Middle frontal gyrus (tissue), 1 donor: ENCODE results near the gene CBLN1.

Experiments
- DNase-seq: peaks from one replicate; pipeline ENCODE4 v3.0.0-alpha.2; 2015; ENCODE audit warnings: low spot score; ENCODE audit errors: extremely low spot score

Gene CBLN1

DNA sequence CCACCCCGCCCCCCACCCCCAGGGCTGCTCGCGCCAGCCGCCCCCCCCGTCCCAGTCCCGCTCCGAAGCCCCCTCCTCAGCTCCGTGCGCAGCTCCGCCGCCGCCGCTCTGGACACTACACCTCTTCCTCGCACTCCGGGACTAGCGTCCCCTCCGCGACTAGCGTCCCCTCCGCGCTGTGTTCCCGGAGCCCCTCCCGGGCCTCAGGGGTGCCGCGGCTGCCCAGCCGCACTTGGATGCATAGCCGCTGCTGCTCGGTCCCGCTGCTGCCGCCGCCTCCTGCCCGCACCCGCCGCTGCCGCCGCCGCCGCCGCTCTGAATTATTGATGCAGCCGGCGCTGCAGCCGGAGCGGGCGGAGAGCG, at the start of gene CBLN1:
TSS of gene CBLN1 (minus strand) at position 359 of the 363 bp plus-strand sequence. CDS start 373 bp downstream, outside the sequence.
- DNase-seq: no peak

DNA sequence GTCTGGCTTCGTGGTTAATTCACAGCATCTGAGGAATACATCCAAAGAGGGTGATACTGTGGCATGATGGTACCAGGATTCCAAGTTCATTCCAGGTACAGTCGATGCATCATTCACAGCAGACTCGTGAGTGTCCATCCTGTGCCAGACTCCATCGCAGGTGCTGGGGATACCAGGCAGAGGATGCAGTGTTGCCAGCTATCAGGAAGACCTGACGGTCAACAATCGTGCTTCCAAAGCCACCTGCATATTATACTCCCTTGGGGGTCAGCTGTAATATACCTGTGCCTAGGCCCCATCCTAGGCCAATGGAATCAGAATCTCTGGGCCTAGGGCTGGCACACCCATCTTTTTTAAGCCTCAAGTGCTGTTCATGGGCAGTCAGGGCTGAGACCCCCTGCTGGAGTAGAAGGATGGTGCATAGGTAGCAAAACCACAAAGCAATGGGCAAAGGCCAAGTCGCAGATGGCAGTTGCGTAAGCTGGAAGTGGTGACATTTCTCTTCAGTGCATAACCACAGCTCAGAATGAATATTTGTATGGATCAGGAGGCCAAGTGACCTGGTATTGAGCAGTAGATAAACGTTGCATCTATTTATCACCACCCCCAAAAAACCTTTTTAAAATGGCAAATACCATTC, 49.0 kb upstream of the CBLN1 start:
- no peak for DNase-seq

DNA sequence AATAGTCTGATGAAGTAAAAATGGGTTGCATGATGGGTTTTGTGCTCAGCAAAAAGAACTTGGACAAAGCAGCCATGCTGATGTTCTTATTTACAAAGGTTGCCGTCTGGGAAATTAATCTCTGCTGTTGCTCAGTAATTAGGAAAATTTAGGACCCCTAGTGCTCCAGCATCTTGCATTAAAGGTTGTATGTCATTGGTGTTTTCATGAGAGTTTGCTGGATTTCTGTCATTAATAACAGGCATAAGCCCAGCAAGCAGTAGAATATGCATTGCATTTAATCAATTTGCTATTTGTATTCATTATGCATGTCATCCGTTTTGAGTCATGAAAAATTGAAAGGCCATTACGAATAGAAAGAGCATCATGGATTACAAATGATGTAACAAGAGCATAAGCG, 46.7 kb upstream of the CBLN1 start:
- DNase-seq: no peak

DNA sequence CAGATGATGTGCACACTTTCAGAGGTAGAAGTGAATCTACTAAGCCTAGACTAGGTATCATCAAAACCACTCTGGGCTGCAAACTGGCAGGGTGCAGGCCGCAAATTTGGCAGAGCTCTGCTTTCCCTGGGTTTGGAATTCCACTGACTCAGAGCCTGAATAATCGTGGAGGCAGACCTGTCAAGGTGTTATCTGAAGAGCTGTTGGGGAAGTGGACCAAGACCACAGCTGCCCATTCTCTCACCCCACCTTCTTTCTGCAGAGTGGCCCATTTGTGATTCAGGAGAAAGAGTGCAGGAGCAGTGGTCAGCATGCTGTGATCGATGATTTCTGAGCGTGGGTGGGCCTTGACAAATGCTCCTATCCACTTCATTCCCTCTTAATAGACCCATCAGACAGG, 45.8 kb upstream of the CBLN1 start:
- no peak for DNase-seq

DNA sequence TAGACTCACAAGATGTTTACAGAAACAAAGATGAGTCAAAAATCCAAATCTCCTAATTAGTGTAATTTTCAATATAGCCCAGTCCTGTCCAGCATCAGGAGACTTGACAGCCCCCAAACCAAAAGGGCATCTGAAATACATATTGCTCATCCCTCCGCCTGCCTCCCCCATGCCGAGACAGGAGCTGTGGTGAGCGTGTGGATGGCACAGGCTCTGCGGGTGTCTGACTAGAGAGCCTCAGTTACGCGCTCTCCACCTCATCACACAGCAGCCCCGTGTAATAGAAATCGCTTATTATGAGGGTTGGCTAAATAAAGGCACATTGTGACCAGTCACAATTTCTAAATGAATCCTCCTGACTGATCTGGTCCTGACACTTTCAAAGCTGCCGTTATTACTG, 43.1 kb upstream of the CBLN1 start:
- no peak for DNase-seq

DNA sequence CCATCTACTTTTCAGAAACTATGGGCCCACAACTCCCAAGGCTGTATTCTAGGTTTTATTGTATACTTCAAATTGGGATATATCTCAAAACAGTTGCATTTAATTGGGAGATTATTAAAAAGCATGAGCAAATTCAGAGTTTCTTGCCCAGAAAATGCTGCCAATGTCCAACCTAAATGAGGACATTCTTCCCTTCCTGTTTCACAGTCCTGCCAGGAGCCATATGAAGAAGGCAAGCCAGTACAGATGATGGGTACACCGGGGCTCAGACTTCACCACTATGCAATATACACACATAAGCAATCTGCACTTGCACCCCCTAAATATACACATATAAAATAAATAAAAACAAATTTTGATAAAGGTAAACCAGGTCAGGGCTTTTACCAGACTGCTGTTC, 34.0 kb upstream of the CBLN1 start:
- no peak for DNase-seq

DNA sequence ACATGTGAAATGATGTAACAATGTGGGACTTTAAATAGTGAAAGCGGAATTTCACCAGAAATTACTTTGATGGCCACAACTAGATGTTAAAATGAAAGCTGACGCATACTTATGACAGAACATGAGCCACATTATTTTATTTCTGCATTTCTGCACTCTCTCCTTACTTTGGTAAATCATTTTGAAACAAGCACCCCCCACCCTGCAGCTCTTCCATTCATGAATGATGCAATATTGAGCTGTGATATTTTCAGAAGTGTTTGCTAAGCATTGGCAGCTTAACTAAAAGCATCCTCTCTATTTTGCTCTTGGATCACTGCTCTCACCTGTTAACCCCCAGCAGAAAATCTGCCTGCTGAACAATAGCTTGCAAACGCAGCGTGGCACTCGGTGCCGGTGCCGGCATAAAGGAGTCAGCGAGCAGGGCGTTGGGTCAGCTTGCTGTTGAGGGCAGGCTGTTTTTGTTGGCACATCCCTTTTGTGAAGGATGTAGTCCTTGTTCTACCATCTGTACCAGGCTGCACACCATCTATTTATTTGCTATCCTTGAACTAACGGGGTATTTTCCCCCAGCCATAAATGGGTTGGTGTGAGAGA, 30.8 kb upstream of the CBLN1 start:
- no peak for DNase-seq

DNA sequence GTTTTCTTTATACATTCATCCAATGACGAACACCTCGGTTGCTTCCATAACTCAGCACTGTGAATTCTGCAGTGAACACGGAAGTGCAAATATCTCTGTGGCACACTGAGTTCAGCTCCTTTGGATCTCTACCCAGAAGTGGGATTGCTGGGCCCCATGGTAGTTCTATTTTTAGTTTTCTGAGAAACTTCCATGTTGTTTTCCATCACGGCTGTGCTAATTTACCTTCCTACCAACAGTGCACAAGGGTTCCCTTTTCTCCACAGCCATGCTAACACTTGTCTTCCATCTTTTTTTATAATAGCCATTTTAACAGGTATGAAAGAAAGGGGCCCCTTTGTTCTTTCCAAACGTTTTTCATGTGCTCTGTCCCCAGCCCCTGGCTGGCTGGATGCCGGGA, 30.2 kb upstream of the CBLN1 start:
- DNase-seq: no peak

DNA sequence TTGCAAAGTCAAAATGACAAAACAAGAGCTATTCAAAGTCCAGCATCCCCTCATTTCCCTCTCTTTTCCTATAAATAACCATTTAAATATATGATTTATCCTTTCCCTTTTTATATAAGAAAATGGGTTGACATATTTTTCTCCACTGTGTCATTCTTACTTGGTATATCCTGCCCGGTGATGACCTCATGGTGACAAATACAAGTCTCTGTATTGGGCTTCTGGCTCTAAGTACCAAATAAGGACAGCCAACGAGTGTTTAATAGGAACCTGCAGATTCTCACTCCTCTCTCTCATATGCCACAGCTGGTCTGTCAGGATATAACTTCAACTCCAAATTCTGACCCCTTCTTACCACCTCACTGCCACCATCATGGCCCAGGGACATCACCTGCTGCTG, 25.5 kb upstream of the CBLN1 start:
- no peak for DNase-seq

DNA sequence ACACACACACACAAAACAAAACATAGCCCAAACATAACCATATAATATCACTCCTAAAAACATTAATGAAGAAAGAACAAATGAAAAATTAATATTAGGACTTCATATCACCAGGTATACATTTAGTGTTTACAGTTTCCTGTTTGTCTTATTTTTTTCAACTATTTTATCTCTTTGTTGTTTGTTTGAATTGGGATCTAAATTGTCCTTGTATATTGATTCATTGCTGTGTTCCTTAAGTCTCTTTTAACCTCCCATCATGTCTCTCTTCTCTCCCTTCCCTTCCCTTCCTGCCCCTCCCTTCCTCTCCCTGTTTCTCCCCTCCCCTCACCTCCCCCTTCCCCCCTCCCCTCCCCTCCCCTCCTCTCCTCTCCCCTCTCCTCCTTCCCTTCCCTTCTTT, 23.8 kb upstream of the CBLN1 start:
- no peak for DNase-seq

DNA sequence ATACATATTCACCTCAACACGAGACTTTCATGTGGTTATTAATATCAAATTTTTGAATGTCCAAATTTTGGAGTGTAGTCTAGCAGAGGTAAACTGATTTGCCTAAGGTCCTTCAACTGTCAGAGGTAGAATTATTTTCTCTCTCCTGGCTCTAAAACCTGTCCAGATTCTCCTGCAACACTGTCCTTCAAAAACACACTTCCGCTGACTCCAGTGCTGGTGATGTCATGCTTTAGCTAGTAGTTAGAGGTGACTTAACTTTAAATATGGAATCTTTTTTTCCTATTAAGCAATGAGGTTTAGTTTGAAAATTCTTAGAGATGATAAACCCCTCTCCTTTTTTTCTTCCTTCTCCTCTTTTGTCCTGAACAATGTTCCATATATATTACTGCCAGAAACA, 10.8 kb upstream of the CBLN1 start:
- no peak for DNase-seq

DNA sequence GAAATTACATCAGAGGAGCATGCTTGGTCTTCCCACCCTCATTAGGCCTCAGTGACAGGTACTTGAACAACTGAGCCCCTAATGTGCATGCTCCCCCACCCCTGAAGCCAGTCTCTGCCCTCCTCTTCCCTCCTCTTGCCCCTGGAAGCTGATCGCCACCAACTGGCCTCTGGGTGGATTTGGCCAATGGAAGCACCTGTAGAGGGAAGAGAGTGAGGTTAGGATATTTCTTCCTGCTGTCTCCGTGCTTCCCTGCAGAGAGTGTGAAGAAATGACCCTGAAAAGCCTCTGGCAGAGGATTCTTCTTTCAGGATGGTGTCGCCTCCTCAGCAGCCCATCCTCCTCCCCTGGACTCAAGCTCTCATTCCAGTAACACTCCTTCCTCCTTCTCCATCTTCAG, 5.9 kb upstream of the CBLN1 start:
- DNase-seq: no peak

DNA sequence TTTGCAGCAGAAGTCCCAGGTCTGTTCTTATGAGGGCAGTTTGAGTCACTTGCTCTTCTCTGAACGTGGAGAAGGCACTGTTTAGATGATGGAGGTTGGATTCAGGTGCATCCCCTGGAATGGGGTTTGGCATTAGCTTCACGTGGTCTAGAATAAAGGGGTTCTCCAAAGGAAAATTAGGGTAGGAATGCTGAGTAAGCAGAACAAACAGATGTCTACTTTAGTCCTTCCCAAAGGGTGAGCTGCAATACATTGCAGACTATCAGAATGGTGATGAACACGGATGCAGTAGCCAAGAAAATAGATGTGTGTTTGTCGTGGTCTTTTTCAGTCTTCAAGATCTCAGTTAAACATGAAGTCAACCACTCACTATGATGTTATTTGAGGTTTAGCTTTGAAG, 3.3 kb upstream of the CBLN1 start:
- DNase-seq: no peak

DNA sequence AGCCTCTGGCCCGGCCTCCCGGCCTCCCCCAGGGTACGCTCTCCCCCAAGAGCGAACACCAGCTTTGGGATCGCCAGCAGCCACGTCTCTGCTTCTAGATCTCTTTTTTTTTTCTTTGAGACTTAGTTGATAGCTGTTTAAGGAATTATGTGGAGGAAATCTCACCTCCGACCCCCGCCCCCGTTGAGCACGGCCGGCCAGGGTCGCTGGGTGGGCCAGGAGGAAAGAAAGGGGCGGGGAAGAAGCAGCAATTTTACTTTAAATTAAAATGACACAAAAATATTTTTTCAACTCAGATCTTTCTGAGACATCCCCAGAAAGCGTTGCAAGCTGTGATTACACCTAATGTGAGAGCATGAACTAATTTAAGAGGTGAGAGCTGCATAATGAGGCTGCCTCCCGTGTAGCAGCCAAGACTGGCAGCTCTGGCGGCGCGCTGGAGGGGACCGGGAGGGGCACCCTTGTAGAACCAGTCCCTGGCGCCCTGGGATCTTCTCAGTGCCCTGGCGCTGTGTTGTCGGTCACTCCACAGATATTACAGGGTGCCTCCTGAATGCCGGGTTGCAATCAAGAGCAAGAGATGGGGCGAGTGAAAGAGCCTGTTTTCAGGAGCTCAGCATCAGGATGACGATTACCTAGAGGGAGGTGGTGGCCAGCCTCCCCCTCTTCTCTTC, 1.9 kb upstream of the CBLN1 start:
- DNase-seq: no peak

DNA sequence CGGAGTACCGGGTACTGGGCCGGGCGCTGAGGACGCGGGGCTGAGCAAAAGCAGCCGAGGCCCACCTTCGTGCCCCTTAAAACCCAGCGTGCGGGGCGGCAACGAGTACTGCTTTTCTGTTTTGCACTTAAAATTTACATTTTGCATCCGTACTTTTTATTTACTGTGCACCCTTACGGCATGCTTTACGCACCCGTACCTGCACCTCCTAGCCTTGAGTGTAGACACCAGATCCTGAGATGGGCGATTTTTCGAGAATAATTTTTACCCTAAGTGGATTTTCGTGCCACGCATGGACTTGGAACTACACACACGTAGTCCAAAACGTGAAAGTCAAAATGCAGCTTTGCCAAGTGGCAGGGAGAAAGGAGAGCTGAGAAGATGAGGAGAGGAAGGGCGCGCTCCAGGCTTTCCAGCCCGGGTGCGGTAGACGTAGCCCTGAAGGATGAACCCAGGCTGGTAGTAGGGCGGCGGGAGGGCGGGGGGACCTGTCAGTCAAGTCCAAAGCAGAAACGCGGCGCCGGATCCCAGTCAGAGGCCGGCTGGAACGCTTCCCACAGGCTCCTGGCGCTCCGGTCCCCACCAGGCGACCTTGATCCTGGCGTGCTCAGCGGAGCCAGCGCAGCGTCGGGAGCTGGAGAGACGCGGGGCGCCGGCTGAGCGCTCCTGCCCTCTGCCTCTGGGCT, 1.2 kb upstream of the CBLN1 start:
- no peak for DNase-seq

DNA sequence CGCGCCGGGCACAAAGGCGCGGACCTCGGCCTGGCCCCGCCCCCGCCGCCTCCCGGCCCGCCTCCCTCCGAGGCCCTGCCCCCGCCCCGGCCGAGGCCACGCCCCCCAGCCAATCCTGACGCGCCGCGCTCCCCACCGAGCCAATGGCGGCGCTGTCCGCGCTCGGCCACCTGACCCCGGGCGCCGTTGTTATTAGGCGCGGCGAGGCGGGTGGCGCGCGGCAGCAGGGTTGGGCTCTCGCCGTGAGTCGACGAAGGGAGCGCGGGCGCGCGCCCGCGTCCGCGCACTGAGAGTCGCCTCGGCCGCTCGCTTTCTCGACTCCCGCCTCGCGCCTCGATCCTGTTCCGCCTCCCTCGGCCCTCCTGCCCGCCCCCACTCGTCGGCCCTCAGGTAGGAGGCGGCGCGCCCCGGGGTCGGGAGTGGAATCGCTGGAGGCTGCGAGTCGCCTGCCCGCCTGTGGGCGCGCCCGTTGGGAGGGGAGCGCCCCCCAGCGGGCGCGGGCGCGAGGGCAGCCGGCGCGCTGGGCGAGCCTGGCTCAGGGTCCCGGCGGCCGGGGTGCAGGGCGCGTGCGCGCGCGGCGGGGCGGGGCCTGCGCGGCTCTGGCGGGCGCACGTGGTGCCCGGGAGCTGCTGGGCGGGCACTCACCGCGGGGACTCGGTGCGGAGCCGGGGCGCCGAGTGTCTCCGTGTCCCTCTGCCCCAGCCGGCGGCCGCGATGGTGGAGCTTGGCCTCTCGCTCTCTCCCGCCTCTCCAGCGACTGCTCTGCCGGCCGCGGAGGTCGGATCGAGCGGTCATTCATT, 405 bp upstream of the CBLN1 start:
- DNase-seq: peak; percentile 89

DNA sequence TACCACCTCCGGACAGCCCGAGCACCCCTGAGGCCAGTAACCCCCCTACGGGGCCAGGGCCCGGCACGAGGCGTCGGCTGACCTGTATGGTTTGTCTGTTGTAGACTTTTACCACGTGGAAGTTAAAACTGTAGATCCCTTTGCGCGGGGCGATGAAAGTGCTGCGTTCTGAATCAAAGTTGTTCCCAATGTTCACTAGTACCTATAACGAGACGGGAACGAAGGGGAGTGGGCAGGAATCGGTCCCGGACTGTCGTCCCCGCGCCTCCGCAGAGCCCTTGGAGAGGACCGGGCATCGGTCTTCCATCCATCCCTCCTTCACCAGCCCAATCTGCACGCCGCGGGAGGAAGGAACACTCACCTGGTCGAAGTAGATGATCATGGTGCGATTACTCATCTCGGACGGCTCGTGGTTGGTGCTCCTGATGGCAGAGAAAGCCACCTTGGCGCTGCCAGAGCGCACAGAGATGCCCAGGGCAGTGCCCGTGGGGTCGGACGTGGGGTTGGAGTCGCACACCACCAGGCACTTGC, 732 bp downstream of the CBLN1 start:
- no peak for DNase-seq

DNA sequence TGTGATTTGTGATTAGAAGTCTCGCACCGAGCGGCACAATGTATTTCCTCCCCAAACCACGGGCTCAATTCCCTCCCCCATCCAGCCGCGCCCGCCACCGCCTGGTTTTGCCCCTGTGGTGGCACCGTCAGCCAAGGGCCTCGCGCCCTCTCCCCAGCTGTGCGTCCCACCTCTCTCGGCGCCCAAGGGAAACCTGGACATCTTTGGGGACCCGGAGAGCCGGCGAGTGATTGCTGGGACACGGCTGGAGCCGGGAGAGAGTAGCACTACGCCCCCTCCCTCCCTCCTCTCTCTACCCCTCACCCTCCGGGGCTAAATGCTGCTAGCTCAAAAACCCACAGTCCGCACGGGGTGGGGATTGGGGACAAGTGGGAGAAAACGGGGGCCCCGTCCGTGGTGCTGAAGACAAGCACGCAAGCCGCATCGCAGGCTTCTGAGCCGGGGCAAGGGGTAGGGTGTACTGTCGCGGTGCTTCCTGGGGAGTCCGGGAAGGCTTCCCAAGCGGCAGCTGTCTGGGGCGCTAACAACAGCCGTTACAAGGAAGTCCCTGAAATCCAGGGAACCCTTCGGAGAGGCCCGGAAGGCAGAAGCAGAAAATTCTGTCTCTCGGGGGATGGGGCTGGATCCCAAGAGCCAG, 1.4 kb downstream of the CBLN1 start:
- DNase-seq: no peak

DNA sequence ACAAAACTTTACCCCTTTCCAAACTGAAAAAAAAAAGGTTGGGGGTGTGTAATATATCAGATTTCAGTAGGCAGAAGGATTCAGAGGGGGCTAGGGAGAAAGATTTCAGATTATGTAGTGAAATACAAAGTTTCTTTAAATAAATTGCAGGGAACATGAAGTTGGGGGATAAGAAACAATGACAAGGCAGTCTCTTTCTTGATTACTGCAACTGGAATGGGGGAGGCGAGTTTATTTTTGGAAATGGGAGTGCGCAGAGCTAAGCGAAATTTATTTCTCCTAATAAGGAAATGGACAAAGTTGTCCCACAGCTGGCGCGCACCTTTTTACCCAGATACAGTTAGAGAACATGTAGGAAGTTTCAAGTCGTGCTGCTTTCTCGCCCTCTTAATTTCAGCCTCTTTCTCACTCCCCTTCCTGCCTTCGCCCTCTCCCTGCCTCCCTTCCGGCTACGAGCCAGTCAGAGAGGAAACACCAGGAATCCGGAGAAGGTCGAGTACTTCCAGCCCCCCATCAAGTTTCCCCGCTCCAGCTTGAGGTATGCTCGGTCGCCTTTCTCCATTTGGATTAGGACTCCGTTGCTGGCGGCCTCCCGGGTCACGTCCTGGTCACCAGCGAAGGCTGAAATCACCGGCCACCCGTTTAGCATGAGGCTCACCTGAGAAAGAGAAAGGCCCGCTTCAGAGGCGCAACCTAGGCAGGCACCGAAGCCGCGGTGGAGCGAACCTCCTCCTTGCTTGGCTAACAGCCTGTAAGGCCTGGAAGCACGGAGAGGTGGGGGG, 2.5 kb downstream of the CBLN1 start:
- DNase-seq: no peak

DNA sequence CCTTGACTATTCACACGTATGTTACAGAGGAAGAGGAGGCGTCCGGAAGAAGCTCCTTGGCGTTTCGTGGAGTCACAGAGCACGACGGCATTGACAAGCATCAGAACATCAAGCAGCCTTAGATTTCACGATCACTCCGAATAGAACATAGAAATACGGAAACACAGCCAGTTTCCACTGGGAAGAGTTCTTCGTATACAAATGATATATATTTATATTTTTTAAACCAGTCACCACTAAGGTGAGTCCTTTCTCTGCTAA, 3.1 kb downstream of the CBLN1 start:
- DNase-seq: no peak
